IPS-20b (cell line): ENCODE results near the gene DENND5B.
"Not testable (repeated sequence)": the region's sequence is repeated elsewhere in the genome, so short reads cannot be mapped to it uniquely, and the experiment has no call there.

ENCODE experiments used
- H3K27ac ChIP-seq: one replicate; pipeline ENCODE4 v1.5.1; 2013; ENCODE audit warnings: low read length
- H3K27me3 ChIP-seq: 2 replicates; pipeline ENCODE4 v1.6.1; 2013; ENCODE audit warnings: mild to moderate bottlenecking, low read length, inconsistent platforms; ENCODE audit not compliant: insufficient read depth
- H3K36me3 ChIP-seq: 2 replicates; pipeline ENCODE4 v1.6.1; 2013; ENCODE audit warnings: low read depth, mild to moderate bottlenecking, inconsistent platforms, low read length, moderate library complexity; ENCODE audit not compliant: insufficient read depth
- H3K4me1 ChIP-seq: 2 replicates; pipeline ENCODE4 v1.6.1; 2013; ENCODE audit warnings: mild to moderate bottlenecking, control low read depth, inconsistent platforms, low read length, moderate library complexity; ENCODE audit not compliant: insufficient read depth
- H3K4me3 ChIP-seq: 2 replicates; pipeline ENCODE4 v1.5.1; 2013; ENCODE audit warnings: mild to moderate bottlenecking, low read length, inconsistent platforms
- H3K9ac ChIP-seq: 2 replicates; pipeline ENCODE4 v1.6.1; 2013; ENCODE audit warnings: low read depth, mild to moderate bottlenecking, inconsistent platforms, low read length, moderate library complexity
- H3K9me3 ChIP-seq: 2 replicates; pipeline ENCODE4 v1.6.1; 2013; ENCODE audit warnings: mild to moderate bottlenecking, low read depth, low read length, inconsistent platforms; ENCODE audit not compliant: insufficient read depth

DENND5B gene

DNA sequence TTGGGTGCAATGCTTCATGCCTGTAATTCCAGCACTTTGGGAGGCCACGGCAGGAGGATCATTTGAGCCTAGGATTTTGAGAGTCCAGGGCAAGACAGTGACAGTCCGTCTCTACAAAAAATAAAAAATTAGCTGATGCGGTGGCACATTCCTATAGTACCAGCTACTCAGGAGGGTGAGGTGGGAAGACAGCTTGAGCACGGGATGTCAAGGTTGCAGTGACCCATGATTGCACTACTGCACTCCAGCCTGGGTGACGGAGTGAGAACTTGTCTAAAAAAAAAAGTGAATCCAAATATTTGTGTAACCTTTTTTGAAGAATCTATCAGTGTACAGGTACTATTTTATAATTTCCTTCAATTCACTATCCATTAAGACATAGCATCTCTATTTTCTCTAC lies 112.5 kb downstream of the DENND5B start:
- Histone ChIP-seq H3K36me3 (no peaks in the 10 kb centered on the region), H3K4me3 (no peak overlapping the region), H3K27ac (no peak overlapping the region), H3K9me3 (no peaks in the 10 kb centered on the region), H3K9ac (no peak overlapping the region), H3K27me3 (no peaks in the 10 kb centered on the region), H3K4me1 (peaks cover 11% of the 10 kb centered on the region; the same call in 1 of the 2 replicates)

DNA sequence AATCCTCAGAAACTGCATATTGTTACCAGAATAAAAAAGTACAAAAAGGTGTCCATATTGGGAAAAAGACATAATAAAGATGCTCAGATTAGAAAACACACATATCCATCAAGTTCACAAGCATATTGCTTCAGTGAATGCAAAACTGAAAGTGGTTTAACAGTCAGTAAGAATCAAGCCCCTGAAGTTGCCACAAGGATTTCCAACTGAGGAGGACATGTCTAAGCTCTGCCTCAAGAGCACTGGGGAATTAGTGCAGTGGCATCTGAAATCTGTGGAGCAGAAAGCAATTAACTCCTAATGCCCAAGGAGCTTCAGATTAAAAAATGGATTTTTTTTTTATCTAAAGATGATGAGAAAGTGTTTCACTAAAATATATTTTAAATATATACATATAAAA lies 113.2 kb downstream of the DENND5B start:
- Histone ChIP-seq H3K4me3 (no peak overlapping the region), H3K36me3 (no peaks in the 10 kb centered on the region), H3K27ac (no peak overlapping the region), H3K4me1 (peaks cover 11% of the 10 kb centered on the region; the same call in 1 of the 2 replicates), H3K27me3 (no peaks in the 10 kb centered on the region), H3K9me3 (no peaks in the 10 kb centered on the region), H3K9ac (no peak overlapping the region)

DNA sequence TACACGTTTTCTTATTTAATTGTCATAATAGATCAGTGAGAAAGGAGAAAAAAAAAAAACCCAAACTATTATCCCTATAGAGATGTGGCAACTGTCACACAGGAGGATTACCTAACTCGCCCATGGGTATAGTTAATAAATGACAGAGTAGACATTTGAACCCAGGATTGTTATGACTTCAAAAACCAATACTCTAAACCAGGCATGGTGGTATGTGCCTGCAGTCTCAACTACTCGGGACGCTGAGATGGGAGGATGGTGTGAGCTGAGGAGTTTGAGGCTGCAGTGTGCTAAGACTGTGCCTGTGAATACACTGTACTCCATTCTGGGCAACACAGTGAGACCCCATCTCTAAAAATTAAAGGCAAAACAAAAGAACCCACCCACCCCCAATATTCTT lies 114.5 kb downstream of the DENND5B start:
- H3K9ac ChIP-seq: no peak overlapping the region
- peaks cover 11% of the 10 kb centered on the region; the same call in 1 of the 2 replicates for H3K4me1 ChIP-seq
- no peak overlapping the region for H3K27ac ChIP-seq
- no peak overlapping the region for H3K4me3 ChIP-seq
- no peaks in the 10 kb centered on the region for H3K36me3 ChIP-seq
- no peaks in the 10 kb centered on the region for H3K9me3 ChIP-seq
- no peaks in the 10 kb centered on the region for H3K27me3 ChIP-seq

DNA sequence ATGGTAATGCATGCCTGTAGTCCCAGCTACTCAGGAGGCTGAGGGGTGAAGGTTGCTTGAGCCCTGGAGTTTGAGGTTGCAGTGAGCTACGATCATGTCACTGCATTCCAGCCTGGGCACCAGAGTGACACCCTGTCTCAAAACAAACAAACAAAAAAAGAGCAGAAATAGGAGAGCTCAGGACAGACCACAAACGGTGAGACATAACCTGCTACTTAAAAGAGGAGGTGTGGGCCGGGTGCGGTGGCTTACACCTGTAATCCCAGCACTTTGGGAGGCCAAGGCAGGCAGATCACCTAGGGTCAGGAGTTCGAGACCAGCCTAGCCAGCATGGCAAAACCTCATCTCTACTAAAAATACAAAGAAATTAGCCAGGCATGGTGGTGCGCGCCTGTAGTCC lies 115.3 kb downstream of the DENND5B start:
- not testable (repeated sequence) for H3K27ac ChIP-seq, H3K9ac ChIP-seq, H3K9me3 ChIP-seq, H3K4me3 ChIP-seq, H3K27me3 ChIP-seq, H3K36me3 ChIP-seq
- H3K4me1 ChIP-seq: peaks cover 11% of the 10 kb centered on the region; the same call in 1 of the 2 replicates

DNA sequence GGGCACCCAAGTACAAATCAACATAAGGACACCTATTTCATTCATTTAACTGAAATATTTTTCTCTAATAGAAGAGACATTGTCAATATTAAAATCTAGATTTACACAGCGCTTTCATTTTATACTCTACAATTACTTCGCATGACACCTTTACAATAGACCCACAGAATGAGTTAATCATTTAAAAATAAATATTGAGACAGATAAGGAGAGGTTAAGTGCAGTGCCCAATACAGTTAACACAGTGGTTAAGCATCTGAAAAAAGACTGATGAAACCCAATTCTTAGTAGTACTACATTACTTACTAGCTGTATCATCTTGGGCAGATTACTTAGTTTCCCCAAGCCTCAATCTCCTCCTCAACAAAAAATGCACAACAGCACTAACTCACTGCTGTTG lies 116.2 kb downstream of the DENND5B start:
- no peak overlapping the region for H3K27ac ChIP-seq
- no peaks in the 10 kb centered on the region for H3K27me3 ChIP-seq
- H3K4me1 ChIP-seq: peaks cover 9% of the 10 kb centered on the region; the same call in 1 of the 2 replicates
- no peaks in the 10 kb centered on the region for H3K36me3 ChIP-seq
- no peak overlapping the region for H3K9ac ChIP-seq
- no peak overlapping the region for H3K4me3 ChIP-seq
- no peaks in the 10 kb centered on the region for H3K9me3 ChIP-seq

DNA sequence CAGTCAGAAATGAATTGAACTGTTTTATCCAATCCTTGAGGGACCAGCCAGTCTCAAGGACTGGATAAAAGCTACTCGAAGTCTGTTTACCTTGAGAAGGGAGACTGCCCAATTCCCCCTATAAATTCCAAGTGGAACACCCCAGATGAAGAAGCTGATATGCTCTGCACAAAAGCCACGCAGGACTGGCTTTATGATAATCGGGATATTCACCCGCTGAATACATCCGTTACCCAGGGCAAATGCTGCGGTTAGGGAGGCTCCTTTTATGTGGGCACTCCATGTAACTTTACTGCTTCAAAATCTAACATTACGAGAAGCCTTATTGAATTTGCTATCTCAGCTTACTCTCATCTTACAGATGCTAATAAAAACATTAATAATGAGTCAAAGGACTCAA lies 119.1 kb downstream of the DENND5B start:
- Histone ChIP-seq H3K9ac (no peak overlapping the region), H3K27ac (no peak overlapping the region), H3K4me3 (no peak overlapping the region), H3K9me3 (no peaks in the 10 kb centered on the region), H3K27me3 (no peaks in the 10 kb centered on the region), H3K4me1 (no peaks in the 10 kb centered on the region; the same call in 1 of the 2 replicates), H3K36me3 (no peaks in the 10 kb centered on the region)

DNA sequence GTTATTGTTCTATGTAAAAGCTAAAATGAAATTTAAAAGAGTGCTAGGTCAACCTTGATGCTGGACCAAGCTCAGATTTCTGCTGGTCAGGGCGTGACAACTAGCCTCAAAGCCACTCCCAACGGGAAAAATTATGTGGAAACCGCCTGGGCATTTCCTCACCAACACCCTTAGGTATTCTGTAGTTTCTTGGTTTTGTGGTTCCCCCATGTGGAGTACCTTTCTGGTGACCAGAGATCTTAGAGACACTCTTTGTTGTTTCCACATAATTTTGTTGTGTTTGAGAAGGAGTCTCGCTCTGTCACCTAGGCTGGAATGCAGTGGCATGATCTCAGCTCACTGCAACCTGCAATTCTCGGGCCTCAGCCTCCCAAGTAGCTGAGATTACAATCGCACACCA lies 119.9 kb downstream of the DENND5B start:
- Histone ChIP-seq H3K4me3 (no peak overlapping the region), H3K9ac (no peak overlapping the region), H3K27me3 (no peaks in the 10 kb centered on the region), H3K27ac (no peak overlapping the region), H3K9me3 (no peaks in the 10 kb centered on the region), H3K4me1 (no peaks in the 10 kb centered on the region; the same call in 1 of the 2 replicates), H3K36me3 (no peaks in the 10 kb centered on the region)

DNA sequence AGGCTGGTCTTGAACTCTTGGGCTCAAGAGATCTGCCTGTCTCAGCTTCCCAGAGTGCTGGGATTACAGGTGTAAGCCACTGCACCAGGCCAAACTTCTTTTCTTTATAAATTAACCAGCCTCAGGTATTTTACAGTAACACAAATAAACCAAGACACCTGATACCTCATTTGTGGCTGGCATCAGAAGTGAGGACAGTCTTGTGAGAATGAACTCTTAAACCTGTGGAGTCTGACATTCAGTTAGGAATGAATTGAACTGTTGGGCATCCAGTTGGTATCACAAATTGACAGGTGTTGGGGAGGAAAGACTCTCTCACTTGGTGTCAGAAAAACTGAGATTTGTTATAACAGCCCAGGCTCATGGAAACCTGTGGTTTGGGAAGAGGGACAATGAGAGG lies 120.5 kb downstream of the DENND5B start:
- no peak overlapping the region for H3K4me3 ChIP-seq
- H3K4me1 ChIP-seq: no peaks in the 10 kb centered on the region; the same call in 1 of the 2 replicates
- H3K9me3 ChIP-seq: no peaks in the 10 kb centered on the region
- H3K27me3 ChIP-seq: no peaks in the 10 kb centered on the region
- H3K9ac ChIP-seq: no peak overlapping the region
- H3K36me3 ChIP-seq: no peaks in the 10 kb centered on the region
- no peak overlapping the region for H3K27ac ChIP-seq

DNA sequence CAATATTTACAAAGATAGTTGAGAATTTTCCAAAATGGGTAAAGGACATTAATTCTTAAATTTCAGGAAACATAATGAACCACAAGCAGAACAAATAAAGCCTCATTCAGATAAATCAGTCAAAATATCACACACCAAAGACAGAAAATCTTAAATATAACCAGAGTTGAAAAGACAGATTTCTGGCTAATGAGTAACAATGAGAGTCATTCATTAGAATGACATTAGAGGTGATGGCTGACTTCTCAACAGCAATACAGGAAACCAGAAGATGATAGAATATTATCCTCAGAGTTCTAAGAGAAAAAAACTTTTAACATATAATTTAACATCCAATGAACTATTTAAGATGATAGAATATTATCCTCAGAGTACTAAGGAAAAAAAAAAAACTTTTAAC lies 124.2 kb downstream of the DENND5B start:
- H3K9ac ChIP-seq: no peak overlapping the region
- no peaks in the 10 kb centered on the region for H3K9me3 ChIP-seq
- H3K36me3 ChIP-seq: no peaks in the 10 kb centered on the region
- H3K27ac ChIP-seq: no peak overlapping the region
- H3K4me3 ChIP-seq: no peak overlapping the region
- peaks cover 3% of the 10 kb centered on the region; the same call in 1 of the 2 replicates for H3K4me1 ChIP-seq
- no peaks in the 10 kb centered on the region for H3K27me3 ChIP-seq

DNA sequence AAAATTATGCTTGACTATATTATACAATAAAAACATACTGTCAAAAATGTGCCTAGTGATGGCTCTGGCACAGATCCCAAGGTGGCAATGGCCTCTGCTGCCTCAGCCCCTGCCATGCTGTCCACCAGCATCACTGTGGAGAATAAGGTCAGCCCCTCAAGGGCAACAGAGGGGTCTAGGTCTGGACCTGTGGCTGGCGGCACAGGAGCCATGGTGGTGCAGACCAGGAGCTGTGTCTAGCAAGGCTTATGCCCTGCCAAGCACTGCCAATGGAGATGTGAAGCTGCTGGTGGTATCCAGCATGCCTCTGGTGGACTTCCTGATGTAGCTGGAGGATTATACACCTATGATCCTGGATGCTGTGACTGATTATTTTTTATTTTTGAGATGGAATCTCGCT lies 125.9 kb downstream of the DENND5B start:
- H3K4me1 ChIP-seq: peaks cover 3% of the 10 kb centered on the region; the same call in 1 of the 2 replicates
- no peaks in the 10 kb centered on the region for H3K36me3 ChIP-seq
- no peak overlapping the region for H3K27ac ChIP-seq
- H3K4me3 ChIP-seq: no peak overlapping the region
- no peak overlapping the region for H3K9ac ChIP-seq
- no peaks in the 10 kb centered on the region for H3K9me3 ChIP-seq
- H3K27me3 ChIP-seq: no peaks in the 10 kb centered on the region

DNA sequence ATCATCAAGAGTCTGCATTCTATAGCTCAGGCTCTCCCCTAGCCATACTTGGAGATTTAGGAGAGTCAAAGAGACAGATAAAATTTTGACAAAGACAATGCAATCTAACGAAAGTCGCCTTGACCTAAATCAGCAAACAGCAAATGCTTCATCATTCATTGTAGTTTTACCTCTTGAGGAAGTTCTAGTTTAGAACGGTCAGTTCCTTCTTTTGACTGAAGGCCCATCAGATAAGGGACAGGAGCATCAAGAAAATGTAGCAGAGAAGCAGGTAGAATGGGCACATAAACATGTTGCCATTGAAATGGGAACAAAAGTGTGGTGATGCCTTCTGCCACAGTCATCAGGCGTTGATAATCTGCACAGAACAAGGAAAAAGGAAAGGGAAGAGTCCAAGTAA lies 130.9 kb downstream of the DENND5B start:
- H3K4me3 ChIP-seq: no peak overlapping the region

DNA sequence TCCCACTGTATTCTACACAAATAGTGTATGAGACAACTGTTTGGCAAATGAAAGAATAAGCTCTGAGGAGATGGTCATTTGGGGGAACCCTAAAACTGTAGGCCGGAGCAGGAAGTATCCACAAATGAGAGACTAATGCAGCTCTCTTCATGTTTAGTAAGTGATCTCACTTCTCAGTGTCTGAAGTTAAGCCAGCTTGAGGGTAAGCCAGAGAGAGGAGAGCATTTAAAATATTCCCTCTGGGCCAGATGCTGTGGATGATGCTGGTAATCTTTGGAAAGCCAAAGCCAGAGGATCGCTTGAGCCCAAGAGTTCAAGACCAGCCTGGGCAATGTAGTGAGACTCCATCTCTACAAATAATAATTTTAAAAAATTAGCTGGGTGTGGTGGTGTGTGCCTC lies 134.4 kb downstream of the DENND5B start:
- Histone ChIP-seq H3K4me1 (no peaks in the 10 kb centered on the region), H3K9me3 (no peaks in the 10 kb centered on the region), H3K27me3 (no peaks in the 10 kb centered on the region), H3K36me3 (peaks cover 3% of the 10 kb centered on the region), H3K27ac (no peak overlapping the region), H3K9ac (no peak overlapping the region), H3K4me3 (no peak overlapping the region)

More for the DNA sequence above, 130.9 kb downstream of the DENND5B start:
- no peaks in the 10 kb centered on the region for H3K36me3 ChIP-seq
- no peaks in the 10 kb centered on the region for H3K27me3 ChIP-seq
- no peak overlapping the region for H3K9ac ChIP-seq
- H3K27ac ChIP-seq: no peak overlapping the region
- peaks cover 3% of the 10 kb centered on the region; the same call in 1 of the 2 replicates for H3K4me1 ChIP-seq
- H3K9me3 ChIP-seq: no peaks in the 10 kb centered on the region
